H1 (cell line): Measurements from ENCODE around the gene RSPO3. TPM values are rescaled to one million over a fixed set of nuclear protein-coding genes. Genes with fewer than 3 reads are reported as not detected.

Experiments
- CTBP2 ChIP-seq: IDR thresholded peaks from 2 replicates; pipeline ENCODE4 v1.7.0; 2011; ENCODE audit warnings: borderline replicate concordance, mild to moderate bottlenecking, moderate library complexity, mixed read lengths, low read length; ENCODE audit not compliant: insufficient read depth, insufficient read length
- EP300 ChIP-seq, 2 experiments: IDR thresholded peaks; 1 replicate in 1 of 2; 2 replicates in 1 of 2; pipeline ENCODE4 v1.6.1; 2011 to 2012; ENCODE audit warnings: low read depth in 2 of 2, low read length in 2 of 2, mild to moderate bottlenecking in 2 of 2, borderline replicate concordance in 1 of 2, inconsistent platforms in 1 of 2, moderate library complexity in 1 of 2
- EZH2 ChIP-seq: fragments of 200-600 bp; sonication (generic); IDR thresholded peaks from 2 replicates; pipeline ENCODE4 v1.7.1; 2012; ENCODE audit warnings: low read depth, mild to moderate bottlenecking, moderate library complexity, low read length, inconsistent platforms; ENCODE audit not compliant: severe bottlenecking
- GTF2F1 ChIP-seq: IDR thresholded peaks from 2 replicates; pipeline ENCODE4 v1.6.1; 2012; ENCODE audit warnings: low read depth, low read length, improper control_type of control experiment, borderline replicate concordance
- NRF1 ChIP-seq: IDR thresholded peaks from 2 replicates; pipeline ENCODE4 v1.6.1; 2011; ENCODE audit warnings: mild to moderate bottlenecking, low read depth, low read length, improper control_type of control experiment
- SP4 ChIP-seq: IDR thresholded peaks from 2 replicates; pipeline ENCODE4 v1.6.1; 2012; ENCODE audit warnings: low read length, inconsistent platforms
- polyA plus RNA-seq, 7 experiments: library from polyadenylated mRNA; depleted of rRNA in 3 of 7; stranded (reverse) in 5 of 7; unstranded in 2 of 7; fragments of >200 nt in 5 of 7; fragments of 200-250 nt in 2 of 7; gene quantifications; 1 replicate in 5 of 7; 2 replicates in 1 of 7; 4 replicates in 1 of 7; pipeline versions ENCODE4 v1.2.1 to v1.2.3, GENCODE V29; 2011 to 2013; ENCODE audit warnings: missing spikeins in 2 of 7, mixed read lengths in 2 of 7
- total RNA-seq: library from RNA; stranded (reverse); fragmentation: NEBNext Ultra II Directional; extraction: Animal tissue kit (Norgen Biotek cat#: 25700); gene quantifications from 2 replicates; pipeline ENCODE4 v1.2.1, GENCODE V29; 2021

The RSPO3 gene
- total and polyA plus RNA-seq, 2 of the 8 experiments (the other 6 are each of a cell fraction or from before 2014, with no cell fraction given): not detected

GRCh38 chr6:127110712-127111111 is 7.8 kb upstream of the RSPO3 start (continued):
- TF ChIP-seq CTBP2 (no peak), EP300 (IDR thresholded peaks at IDR 0.05; ENCODE audit: borderline replicate concordance in 1 of 2, low read depth in 2 of 2, low read length in 2 of 2) (no peak), GTF2F1 (no peak), EZH2 (no peak), NRF1 (no peak), SP4 (no peak)
- TF ChIP-seq, all 59 proteins: peak for 0
